Measurements from ENCODE around the gene CCDC88C.
A peak's percentile ranks its signal among the peaks of the same experiment; 100 is the strongest.
"Not testable (repeated sequence)": the region's sequence is repeated elsewhere in the genome, so short reads cannot be mapped to it uniquely, and the experiment has no call there.

Gene CCDC88C

DNA sequence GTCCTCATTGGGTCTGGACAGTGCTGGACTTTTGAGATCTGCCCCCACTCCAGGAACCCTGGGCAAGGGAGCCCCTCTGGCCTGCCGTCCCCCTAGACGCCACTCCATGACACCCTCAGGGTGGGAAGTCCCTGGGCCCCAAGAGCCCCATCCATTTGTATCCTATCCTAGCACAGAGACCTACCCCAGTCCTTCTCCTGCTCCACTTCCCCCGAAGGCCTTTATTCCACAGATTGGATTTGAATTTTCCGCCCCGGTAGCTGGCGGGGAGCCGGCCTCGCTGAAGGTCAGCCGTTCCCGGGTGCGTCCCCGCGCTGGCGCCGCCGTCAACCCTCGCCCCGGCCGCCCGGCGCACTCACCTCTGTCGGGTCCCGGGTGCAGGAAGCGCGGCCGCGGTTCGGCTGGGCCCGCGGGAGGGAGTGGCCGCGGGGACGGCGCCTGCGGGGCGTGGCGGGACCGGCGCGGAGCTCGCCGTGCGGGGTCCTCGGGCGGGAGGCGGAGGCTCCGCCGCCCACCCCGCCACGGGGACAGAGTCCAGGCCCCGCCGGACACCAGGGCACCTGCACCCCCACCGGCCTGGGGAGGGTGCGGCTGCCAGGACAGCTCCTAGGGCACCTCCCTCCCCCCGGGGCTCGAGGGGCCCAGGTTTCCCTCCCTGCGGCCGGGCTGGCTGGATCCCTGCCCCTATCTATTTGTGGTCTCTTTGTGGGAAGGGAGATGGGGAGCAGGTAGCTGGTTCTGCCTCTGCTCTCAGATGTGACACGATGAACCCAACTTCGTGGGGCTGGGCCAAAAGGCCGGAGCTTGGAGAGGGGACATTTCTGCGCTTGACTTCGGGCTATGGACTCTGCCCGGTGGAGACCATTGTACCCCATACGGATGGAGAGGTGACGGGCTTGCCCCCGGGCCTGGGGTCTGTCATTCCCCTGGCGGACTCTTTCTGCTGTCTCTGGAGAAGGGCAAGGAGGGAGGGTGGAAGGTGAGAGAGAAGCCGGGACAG, 153.2 kb downstream of the CCDC88C start:
- DNase-seq = no peak

DNA sequence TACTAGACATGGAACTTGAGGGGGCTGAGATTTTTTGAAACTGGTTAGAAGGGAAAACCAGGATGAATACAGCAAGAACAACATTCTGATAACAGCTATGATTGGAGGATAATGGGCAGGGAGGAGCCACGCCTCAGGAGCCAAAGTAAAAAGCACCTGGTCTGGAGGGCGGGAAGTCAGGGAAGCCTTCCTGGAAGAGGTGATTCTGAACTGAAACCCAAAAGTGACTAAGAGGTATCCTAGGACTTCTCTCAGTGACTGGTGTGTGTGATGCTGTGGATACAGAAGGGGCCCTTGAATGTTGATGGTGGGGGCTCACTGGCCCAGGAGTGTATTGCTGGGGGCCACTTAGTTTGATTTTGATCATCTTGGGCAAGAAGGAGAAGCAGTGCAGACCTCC, 154.3 kb downstream of the CCDC88C start:
- DNase-seq = no peak

DNA sequence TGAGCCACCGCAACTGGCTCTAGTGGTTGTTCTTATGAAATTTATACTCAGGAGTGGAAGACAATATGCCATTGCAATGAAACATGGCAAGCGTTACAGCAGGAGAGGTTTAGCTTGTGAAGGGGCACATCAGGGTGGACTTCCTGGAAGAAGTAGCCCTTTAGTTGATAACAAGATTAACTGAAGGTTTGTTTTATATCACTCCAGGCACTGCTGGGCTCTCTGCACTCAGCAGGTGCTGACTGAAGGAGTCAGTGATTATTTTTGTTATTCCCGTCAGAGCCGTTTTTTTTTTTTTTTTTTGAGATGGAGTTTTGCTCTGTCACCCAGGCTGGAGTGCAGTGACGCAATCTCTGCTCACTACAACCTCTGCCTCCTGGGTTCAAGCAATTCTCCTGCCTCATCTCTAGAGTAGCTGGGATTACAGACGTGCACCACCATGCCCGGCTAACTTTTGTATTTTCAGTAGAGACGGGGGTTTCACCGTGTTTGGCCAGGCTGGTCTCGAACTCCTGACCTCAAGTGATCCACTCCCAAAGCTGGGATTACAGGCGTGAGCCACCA, 155.6 kb downstream of the CCDC88C start:
- no peak for DNase-seq

DNA sequence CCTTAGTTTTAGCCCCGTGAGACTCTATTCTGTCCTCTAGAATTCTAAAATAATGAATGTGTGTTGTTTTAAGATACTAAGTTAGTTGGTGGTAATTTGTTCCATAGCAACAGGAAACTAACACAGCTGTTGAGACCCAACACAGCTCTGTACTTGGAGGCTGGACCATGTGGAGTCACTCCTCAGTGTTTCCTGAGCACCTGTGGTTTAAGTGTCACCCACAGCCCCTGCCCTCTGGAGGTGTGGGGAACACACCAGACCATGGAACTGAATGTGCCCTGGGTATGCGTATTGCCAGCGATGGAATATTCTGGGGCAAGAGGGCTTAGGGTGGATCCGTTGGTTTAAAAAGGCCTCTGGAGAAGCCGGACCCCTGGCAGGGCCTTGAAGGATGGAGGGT, 156.5 kb downstream of the CCDC88C start:
- no peak for DNase-seq

DNA sequence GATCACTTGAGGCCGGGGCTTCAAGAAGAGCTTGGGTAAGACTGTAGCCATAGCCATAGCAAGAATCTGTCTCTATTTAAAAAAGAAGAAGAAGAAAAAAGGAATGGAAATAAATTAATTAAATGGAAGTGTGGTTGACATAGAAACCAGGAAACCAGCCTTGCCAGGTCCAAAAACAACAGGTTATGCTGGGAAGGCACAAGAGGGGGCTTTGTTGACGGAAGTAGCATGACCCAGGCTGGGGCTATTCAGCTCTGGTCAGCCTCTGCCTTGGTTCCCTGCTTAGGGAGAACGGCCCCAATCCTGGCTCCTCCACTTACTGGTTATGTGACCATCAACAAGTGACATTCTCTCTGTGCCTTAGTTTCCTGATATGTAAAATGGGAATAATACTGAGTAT, 158.7 kb downstream of the CCDC88C start:
- DNase-seq = no peak

DNA sequence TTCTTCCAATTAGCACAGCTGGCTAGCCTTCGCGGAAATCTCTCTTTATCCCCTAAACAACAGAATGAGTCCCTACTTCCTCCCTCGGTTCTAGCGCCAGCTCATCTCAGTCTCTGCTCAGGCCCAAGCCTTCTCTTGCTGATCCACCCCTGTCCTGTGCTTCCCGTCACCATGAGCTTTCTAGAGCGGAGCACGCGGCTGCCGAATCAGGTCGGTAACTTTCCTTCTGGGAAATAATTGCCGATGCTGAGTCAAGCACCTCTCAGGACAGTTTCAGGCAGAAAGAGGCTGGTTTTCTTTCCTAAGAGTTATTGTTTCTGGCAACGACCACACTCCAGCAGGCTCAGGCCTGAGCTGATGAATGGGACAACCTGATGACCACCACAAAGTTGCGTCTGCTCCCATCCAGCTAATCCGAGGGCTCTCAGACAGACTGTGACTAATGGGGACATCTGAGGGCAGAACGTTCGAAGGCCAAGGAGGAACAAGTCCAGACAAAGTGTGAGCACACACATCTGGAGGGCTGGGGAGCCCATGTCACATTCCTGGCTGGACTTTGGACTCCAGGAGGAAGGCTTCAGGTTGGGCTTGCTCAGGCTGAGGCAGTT, 159.5 kb downstream of the CCDC88C start:
- no peak for DNase-seq

DNA sequence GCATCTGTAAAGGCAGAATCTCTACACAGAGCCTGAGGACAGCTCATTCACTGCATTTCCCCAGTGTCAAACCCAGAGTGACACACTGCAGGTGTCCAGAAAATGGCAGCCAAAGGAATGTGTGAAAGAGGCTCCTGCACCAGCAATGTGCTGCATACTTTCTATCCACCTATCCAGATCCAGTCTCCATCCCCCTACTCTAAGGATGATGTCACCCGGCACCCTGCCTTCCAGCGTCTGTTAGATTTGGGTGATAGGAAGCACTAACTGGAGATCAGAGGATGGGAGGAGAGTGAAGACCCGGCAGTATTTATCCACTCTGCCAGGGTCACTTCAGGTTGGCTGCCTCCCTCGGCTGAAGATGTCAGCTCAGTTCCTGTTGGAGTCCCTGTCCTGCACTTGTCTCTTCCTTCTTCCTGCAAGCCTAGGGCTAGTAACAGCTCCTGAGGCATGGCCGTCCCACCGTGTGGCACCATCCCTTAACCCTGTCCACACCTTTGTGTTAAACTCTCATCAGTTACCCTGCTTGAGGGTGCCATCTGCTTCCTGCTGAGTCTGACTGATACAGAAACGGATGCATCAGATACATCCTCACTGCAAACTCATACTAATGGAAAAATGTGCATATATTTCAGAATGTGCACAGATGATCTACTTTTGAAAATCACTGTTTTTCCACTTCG, 160.2 kb downstream of the CCDC88C start:
- DNase-seq = no peak

DNA sequence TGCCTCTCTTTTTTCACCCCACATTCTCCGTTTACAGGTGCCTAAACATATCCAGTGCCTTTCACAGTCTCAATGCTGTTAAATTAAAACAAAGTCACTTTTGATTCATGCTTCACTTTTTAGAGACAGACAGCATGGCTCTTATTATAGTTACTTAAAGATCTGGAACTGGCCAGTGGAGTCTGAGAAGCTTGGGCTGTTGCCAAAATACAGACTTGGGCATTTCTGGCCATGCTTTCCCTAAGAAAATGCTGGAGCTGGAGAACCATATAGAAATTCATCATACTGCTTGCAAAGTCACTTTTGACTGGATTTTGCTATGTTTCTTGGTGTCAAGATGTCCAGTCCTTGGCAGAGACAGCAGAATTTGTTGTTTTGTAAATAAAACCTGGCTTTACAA, 161.0 kb downstream of the CCDC88C start:
- DNase-seq = no peak

DNA sequence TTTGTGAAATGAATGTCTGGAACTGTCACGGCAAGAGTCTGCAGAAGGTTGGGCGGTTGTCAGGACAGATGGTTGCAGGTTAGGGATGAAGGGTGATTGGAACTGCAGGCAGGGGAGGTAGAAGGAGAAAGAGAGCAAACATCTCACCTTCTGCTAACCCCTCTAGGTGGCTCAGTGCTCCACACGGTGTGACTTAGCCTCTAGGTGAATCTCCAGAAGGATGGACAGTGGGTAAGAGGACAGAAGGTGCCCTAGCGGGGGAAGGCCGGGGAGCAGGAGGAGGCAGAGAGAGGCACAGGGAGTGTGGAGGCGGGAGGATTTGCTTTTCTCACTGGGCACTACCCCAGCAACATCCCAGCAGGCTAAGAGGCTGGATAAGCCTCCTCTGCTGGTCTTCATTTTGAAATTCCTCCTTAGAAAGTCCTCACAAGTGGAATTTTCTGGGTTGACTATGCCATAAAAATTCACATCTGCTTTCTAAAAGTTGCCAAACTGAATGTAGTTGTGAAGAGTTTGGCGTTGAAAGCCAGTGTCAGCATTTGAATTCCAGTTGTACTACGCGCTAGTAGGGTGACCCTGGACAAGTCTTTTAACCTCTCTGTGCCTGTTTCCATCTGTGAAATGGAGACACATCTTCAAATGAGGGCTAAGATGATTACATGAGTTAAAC, 162.5 kb downstream of the CCDC88C start:
- no peak for DNase-seq

DNA sequence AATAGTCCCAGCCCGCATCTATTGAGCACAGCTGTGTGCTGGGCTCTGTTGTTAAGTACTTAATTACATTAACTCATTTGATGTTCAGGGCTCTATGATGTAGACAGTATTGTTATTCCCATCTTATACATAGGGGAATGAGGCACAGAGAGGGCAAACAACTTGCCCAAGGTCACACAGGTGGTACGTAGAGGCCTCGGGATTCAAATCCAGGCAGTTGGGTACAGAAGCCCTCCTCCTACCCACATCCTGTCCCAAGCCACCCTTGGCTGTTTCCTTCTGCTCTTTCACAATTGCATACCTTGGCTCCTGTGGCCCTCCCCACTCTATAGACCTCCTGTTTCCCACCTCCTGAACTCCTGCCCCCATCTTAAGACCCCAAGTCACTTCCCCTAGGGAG, 163.2 kb downstream of the CCDC88C start:
- DNase-seq = no peak

DNA sequence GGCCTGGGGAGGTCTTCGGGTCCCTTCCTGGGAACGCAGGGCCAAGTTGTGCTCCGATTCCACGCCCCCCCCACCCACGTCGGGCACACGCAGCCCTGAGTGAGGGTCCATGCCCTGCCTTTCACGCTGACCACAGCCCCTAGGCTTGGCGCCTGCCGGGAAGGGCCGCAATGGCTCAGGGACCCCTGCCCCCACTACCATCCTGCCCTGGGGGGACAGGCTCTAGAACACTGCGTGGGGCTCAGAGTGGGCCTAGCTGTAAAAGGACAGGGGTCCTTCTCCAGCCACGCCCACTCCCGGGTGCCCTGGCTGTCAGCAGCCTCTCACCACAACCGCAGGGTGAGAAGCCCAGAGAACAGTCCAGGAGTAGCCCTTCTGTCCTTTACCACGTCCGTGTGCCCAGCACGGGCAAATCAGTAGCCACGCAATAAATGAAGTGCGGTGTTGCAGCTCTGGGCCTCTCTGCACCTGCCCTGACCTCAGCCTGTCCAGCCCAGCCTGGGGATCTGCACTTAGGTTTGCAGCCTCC, 163.8 kb downstream of the CCDC88C start:
- DNase-seq = no peak

DNA sequence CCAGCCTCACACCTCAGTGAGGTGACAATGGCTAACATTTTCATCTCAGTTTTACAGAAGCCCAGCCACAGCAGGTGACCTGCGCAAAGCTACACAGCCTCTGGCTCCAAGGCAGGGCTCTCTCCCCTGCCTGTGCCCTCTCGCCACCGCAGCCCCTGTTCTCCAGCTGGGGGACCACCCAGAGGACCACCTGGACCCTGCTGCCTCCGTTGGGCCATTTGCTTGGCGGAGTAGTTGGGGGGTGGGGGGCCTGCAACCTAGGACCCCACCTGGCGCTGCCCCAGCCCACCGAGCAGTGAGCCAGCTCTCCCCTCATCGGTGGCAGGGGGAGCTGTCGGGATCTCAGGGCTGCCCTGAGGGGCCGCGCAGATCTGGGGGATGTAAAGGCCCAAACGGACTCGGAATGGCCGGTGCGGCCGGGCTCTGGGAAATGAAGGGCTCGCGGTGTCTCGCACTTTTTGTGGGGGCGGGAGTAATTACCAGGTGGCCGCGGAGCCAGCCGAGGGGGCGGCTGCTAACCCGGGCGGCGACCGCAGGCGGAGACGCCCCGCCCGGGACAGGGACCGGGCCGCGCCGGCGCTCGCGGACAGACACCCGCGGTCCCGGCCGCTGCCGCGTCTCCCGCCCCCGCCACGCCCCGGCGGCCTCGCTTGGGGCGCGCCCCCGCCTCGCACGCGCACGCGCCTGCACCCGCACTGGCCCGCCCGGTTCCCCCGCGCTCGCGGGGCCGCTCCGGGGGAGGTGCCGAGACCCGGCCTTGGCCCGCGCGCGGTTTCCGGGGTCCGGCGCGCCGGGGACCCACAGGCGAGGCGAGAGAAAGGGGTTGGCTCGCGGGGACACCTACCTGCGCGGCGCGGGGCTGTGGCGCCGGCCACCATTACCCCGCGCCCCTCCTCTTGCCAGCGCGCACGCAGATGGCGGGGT, 164.5 kb downstream of the CCDC88C start:
- DNase-seq = no peak

DNA sequence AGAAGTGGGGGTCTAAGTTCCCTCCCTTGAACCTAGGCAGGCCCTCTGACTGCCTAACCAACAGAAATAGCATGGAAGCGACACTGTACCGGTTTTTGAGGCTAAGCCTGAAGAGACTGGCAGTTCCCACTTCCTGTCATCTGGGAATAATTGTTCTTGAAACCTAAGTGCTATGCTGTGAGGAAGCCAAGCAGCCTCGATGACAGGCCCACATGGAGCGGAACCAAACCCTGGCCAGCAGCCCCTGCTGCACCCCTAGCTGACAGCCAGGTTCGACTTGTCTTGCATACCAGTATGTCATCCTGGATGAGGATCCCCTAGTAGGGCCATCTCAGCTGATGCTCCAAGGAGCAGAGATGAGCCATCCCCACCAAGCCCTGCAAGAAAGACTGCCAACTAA, 166.7 kb downstream of the CCDC88C start:
- DNase-seq = no peak

DNA sequence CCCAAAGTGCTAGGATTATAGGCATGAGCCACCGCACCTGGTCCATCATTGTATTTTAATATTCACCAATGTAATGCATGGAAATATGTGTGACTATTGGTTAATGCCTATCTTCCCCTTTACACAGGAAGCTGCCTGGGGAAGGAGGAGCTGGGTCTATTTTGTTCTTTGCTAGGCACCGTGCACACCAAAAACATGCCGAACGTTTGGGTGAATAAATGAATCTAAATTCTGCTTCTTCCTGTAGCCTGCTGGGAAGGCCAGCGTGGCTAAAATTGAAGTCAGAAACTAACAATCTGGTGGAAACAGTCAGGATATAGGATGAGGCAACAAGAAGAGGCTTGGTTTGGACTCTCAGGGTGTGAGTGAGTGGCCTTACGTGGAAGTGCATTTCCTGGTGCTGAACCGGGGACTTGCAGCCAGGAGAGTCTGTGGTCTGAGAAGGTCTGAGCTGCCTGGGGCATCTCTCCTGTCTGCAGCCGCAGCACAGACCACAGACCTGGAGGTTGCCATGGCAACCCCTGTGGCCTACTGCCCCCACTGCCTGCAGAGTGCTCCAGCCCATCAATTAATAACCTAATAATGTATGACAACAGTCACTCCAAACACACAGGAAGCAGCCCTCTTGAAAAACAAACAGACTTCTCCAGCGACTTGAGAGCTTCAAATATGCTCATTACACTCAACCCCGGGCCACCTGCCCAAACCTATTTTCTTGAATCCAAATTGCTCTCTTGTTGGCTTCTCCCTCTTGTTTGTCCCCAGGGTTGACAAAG, 167.6 kb downstream of the CCDC88C start:
- DNase-seq = peak; percentile 93 to 95

DNA sequence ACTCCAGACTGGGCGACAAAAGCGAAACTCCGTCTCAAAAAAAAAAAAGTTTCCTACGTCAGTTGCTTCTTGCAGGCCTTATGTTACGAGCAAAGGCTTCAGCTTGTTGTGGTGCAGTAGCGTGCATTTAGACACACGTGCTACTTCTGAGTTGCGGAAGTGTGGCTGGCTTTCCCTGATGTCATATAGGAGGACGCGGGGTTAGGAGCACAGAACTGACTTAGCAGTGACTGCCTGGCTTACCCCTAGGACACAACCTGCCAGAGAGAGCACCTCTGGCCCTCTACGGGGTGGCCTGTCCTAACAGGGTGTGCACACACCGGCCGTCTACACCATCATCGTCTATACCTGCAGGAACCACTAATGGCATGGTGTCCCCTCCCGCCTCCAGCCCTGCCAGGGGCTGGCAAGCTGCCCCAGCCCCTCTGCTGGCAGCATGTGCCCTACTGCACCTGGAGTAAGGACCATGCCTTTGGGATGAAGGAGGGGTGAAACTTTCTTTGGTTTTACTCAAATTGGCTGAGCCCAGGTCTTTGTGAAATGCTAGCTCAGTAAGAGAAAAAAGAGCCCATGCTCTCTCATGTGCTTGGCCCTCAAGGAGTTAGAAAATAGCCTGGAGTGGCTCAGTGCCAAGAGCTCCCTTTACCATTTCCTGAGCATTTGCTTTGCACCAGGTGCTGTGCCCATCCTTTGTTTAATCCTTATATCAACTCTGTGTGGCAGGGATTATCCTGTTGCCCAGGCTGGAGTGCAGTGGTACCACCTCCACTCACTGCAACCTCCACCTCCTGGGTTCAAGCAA, 171.4 kb downstream of the CCDC88C start:
- DNase-seq = no peak

DNA sequence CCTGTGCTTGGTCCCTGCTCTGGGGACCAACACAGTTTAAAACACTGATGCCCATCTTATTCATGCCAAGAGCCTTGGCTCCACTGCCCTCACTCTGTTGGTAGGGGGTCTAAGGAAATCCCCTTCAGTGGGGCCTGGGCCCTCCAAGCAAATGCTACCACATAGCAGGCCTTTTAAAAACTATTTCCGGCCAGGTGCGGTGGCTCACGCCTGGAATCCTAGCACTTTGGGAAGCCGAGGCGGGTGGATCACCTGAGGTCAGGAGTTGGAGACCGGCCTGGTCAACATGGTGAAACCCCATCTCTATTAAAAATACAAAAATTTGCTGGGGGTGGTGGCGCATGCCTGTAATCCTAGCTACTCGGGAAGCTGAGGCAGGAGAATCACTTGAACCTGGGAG, 172.0 kb downstream of the CCDC88C start:
- not testable (repeated sequence) for DNase-seq

DNA sequence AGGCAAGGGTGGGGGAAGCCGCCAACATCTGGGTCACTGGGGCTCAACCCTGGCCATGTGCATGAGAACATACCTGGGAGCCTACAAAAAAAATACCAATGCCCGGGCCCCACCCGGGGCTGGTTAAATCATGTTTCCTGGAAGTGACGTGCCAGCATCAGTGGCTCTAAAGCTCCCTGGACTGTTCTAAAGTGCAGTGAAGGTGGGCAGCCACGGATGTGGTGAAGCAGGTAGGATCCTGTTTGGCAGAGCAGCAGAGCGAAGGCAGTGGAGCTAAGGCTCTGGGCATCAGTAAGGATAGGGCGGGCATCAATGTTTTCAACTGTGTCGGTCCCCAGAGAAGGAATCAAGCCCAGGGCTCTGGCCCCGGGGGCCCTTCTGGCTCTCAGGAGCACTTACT, 172.6 kb downstream of the CCDC88C start:
- DNase-seq = no peak

DNA sequence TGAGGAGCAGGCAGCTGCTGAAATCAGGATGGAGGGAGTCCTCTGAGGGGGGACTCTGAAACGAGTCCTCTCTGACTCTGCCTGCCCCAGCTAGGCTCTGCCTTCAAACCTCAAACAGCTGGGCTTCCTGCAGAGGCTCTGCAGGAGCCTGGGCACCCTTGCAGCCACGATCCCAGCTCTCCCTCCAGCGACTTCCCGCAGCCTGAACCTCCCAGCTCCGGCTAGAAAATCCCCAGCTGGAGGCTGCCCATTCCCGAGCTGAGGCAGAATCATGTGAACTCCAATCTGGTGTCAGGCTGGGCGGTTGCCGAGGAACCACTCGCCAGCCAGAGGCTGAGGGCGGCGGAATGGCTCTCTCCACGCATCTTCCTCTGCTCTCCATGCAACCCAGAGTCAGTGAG, 173.1 kb downstream of the CCDC88C start, which contains the start of gene GPR68:
Gene GPR68 (minus strand): TSS at position 204 of the 401 bp plus-strand sequence. CDS start 9,654 bp downstream, outside the sequence.
- DNase-seq = peak in 1 of 2 experiments; percentile 28

DNA sequence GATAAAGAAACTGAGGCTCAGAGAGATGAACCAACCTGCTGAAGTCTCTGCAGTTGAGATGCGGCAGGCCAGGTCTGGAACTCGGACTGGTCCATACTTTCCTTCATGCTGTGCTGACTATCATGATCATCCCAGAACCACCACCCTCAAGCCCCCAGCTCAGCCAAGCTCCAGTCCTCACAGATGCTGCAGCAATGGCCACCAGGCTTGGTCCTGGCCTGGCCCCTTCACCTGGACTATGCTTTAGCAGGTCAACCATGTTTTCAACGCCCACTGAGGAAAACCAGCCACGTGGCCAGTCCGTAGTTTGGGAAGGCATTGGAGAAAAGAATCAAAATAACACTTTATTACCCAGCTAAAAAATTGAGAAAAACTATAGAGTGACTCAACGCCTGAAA, 174.5 kb downstream of the CCDC88C start:
- no peak for DNase-seq

DNA sequence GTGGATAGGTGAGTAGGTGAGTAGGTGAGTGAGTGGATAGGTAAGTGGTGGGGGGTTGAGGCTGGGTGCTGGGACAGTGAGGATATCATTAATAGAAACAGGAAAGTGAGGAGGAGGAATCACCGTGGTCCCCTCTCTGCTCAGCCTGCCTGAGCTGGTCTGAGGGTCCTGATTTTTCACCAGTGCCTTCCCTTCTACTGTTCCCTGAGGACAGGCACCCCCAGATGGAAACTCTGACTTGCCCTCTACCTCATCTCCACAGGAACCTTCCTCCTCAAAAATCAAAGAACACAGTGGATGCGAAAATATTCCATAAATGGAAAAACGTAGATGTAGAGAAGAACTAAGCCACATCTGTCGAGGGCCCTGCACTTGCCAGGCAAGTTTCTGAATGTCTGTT, 175.0 kb downstream of the CCDC88C start:
- DNase-seq = no peak

Data from AML-193 (cell line).